K562 (cell line): ENCODE data around the gene ABCC12. TPM values are rescaled to one million over a fixed set of nuclear protein-coding genes. Genes with fewer than 3 reads are reported as not detected.
A peak's percentile ranks its signal among the peaks of the same experiment; 100 is the strongest.

Experiments
- ARHGAP35 ChIP-seq: fragments of 450-650 bp; IDR thresholded peaks from 2 replicates; pipeline ENCODE4 v1.6.1; 2018; ENCODE audit not compliant: partially characterized antibody
- CBX3 ChIP-seq, 2 experiments: IDR thresholded peaks; 1 replicate in 1 of 2; 2 replicates in 1 of 2; pipeline ENCODE4 v1.6.1; 2012; ENCODE audit warnings: inconsistent platforms in 2 of 2, low read length in 2 of 2, borderline replicate concordance in 1 of 2, control low read depth in 1 of 2
- DPF2 ChIP-seq: fragments of 450-650 bp; IDR thresholded peaks from 2 replicates; pipeline ENCODE4 v1.6.1; 2016
- E2F8 ChIP-seq: fragments of 450-650 bp; IDR thresholded peaks from 2 replicates; pipeline ENCODE4 v1.7.1; 2018; ENCODE audit warnings: mild to moderate bottlenecking, low read depth; ENCODE audit not compliant: partially characterized antibody
- GATAD2B ChIP-seq: fragments of 450-650 bp; IDR thresholded peaks from 2 replicates; pipeline ENCODE4 v1.6.1; 2017; ENCODE audit warnings: mild to moderate bottlenecking, borderline replicate concordance
- MGA ChIP-seq: fragments of 450-650 bp; IDR thresholded peaks from 2 replicates; pipeline ENCODE4 v1.6.1; 2016; ENCODE audit warnings: mild to moderate bottlenecking, moderate library complexity
- MXI1 ChIP-seq: IDR thresholded peaks from 2 replicates; pipeline ENCODE4 v1.6.1; 2011; ENCODE audit warnings: low read depth, mild to moderate bottlenecking, improper control_type of control experiment, low read length
- NFE2L1 ChIP-seq: fragments of 450-650 bp; IDR thresholded peaks from 2 replicates; pipeline ENCODE4 v1.6.1; 2016; ENCODE audit warnings: missing genetic modification characterization, low read depth, mild to moderate bottlenecking, missing compliant biosample characterization, moderate library complexity, borderline replicate concordance
- USF2 ChIP-seq: sonication (generic); formaldehyde crosslinking; IDR thresholded peaks from 2 replicates; pipeline ENCODE4 v1.5.0; 2020; ENCODE audit warnings: missing genetic modification reagents
- ZFPM2 ChIP-seq: fragments of 250-450 bp; sonication (Bioruptor Pico); IDR thresholded peaks from 2 replicates; pipeline ENCODE4 v1.5.1; 2022; ENCODE audit warnings: mild to moderate bottlenecking
- ZNF133 ChIP-seq: fragments of 250-450 bp; sonication (Bioruptor Pico); IDR thresholded peaks from 2 replicates; pipeline ENCODE4 v1.4.0; 2020; ENCODE audit warnings: mild to moderate bottlenecking
- ZNF140 ChIP-seq: fragments of 250-450 bp; sonication (Bioruptor Pico); IDR thresholded peaks from 2 replicates; pipeline ENCODE4 v1.8.0; 2021; ENCODE audit warnings: moderate library complexity, mild to moderate bottlenecking, inconsistent platforms
- ZNF23 ChIP-seq: fragments of 250-450 bp; sonication (Bioruptor Pico); IDR thresholded peaks from 2 replicates; pipeline ENCODE4 v1.4.0; 2020; ENCODE audit warnings: mild to moderate bottlenecking
- ZNF830 ChIP-seq: fragments of 250-450 bp; sonication (Bioruptor Pico); IDR thresholded peaks from 2 replicates; pipeline ENCODE4 v1.5.0; 2021; ENCODE audit warnings: mild to moderate bottlenecking
- polyA plus RNA-seq, 8 experiments: library from polyadenylated mRNA; depleted of rRNA in 4 of 8; stranded (reverse) in 5 of 8; unstranded in 3 of 8; fragments of >200 nt; fragmentation: Nextera tagmentation in 2 of 8; fragmentation: Illumina TruSeq in 1 of 8; extraction: Ambion mirVana in 2 of 8; extraction: Trizol in 1 of 8; gene quantifications; 2 replicates each; pipeline versions ENCODE4 v1.2.1 to v1.2.3, GENCODE V29; 2011 to 2014; ENCODE audit warnings: inconsistent platforms in 1 of 8, missing spikeins in 1 of 8
- total RNA-seq, 7 experiments: library from RNA; depleted of rRNA in 6 of 7; stranded (reverse); fragments of >200 nt in 6 of 7; fragmentation: Illumina TruSeq in 2 of 7; extraction: Trizol in 2 of 7; gene quantifications; 2 replicates each; pipeline versions ENCODE4 v1.2.1 to v1.2.3, GENCODE V29; 2011 to 2021; ENCODE audit warnings: low replicate concordance in 1 of 7

ABCC12 gene
- total and polyA plus RNA-seq, 9 of the 15 experiments (the other 6 are each of a cell fraction or from before 2014, with no cell fraction given), result not detected

GRCh38 chr16:48123104-48123788, 32.5 kb downstream of the ABCC12 start (continued):
- TF ChIP-seq NFE2L1 (tag) (peak; percentile 78), ZFPM2 (CRISPR knock-in tag) (no peak), E2F8 (no peak), ZNF23 (no peak), ZNF140 (no peak), DPF2 (peak; percentile 70), CBX3 (IDR thresholded peaks at IDR 0.05; ENCODE audit: borderline replicate concordance in 1 of 2, low read length in 2 of 2) (no peak), ZNF830 (no peak), GATAD2B (no peak), MGA (no peak), ARHGAP35 (no peak), MXI1 (no peak), ZNF133 (CRISPR knock-in tag) (no peak), USF2 (no peak)
